Esophagus (tissue), 2 donors: Measurements from ENCODE around the gene SOS2. TPM values are rescaled to one million over a fixed set of nuclear protein-coding genes. Genes with fewer than 3 reads are reported as not detected.

ENCODE experiments used
- H3K27ac ChIP-seq, 2 donors: one replicate each; pipeline ENCODE4 v1.5.1; 2013; ENCODE audit warnings: low read depth in 2 of 2, mild to moderate bottlenecking in 2 of 2, inconsistent platforms in 1 of 2, low read length in 1 of 2, moderate library complexity in 1 of 2
- H3K27me3 ChIP-seq, 2 donors: one replicate each; pipeline ENCODE4 v1.6.1; 2013; ENCODE audit warnings: low read length in 2 of 2, control low read depth in 1 of 2, mild to moderate bottlenecking in 1 of 2; ENCODE audit not compliant: insufficient read depth in 2 of 2, control insufficient read depth in 1 of 2
- H3K36me3 ChIP-seq, 2 donors: one replicate each; pipeline ENCODE4 v1.6.1; 2013; ENCODE audit warnings: low read length in 1 of 2; ENCODE audit not compliant: control insufficient read depth in 2 of 2, insufficient read depth in 2 of 2
- H3K4me1 ChIP-seq, 2 donors: one replicate each; pipeline ENCODE4 v1.6.1; 2013; ENCODE audit warnings: low read length in 1 of 2; ENCODE audit not compliant: control insufficient read depth in 2 of 2, insufficient read depth in 2 of 2
- H3K4me3 ChIP-seq, 2 donors: one replicate each; pipeline ENCODE4 v1.5.1; 2013; ENCODE audit warnings: low read length in 2 of 2, mild to moderate bottlenecking in 2 of 2, low read depth in 1 of 2, moderate library complexity in 1 of 2
- H3K9me3 ChIP-seq, 2 donors: one replicate each; pipeline ENCODE4 v1.6.1; 2013; ENCODE audit warnings: mild to moderate bottlenecking in 2 of 2, low read depth in 1 of 2, low read length in 1 of 2, moderate library complexity in 1 of 2; ENCODE audit not compliant: control insufficient read depth in 2 of 2, insufficient read depth in 1 of 2
- WGBS, 2 donors: extraction: QIAGEN DNeasy Blood & Tissue Kit; methylation state at CpG; one replicate each; pipeline ENCODE4 v1.1.7; 2013; 5-methylcytosine and 5-hydroxymethylcytosine counted together
- polyA plus RNA-seq, 2 donors: library from polyadenylated mRNA; stranded (reverse); fragments of 200-250 nt; gene quantifications; one replicate each; pipeline ENCODE4 v1.2.3, GENCODE V29; 2013
- donor health status: healthy with polysubstance abuse.
- donor health status: Bipolar disorder and iron deficiency.

Gene SOS2
- polyA plus RNA-seq, result 1 to 10 TPM; 6.4 to 6.8 TPM

GRCh38 chr14:50231475-50232275 is at the start of gene SOS2:
Gene SOS2, minus strand, starts transcription at chr14:50231578. Its CDS starts 295 bp downstream, at chr14:50231283.
- H3K36me3 ChIP-seq, result no peaks in the 10 kb centered on the region

GRCh38 chr14:50272498-50272897 is 41.1 kb upstream of the SOS2 start:
- Histone ChIP-seq H3K27me3 (no peaks in the 10 kb centered on the region), H3K4me1 (no peaks in the 10 kb centered on the region), H3K4me3 (no peak overlapping the region), H3K9me3 (no peaks in the 10 kb centered on the region), H3K27ac (no peak overlapping the region), H3K36me3 (peaks cover 0 to 4% of the 10 kb centered on the region in 2 donors)
- WGBS, 2 donors, result 95 to 97% methylated on average over 1 of the region's 1 CpG

More at GRCh38 chr14:50231475-50232275, at the start of gene SOS2:
- peak within 1 kb of the TSS; percentile 91 to 97 for H3K4me3 ChIP-seq
- 0 to 1% methylated on average over 75 to 90 of the region's 90 CpGs for WGBS, 2 donors
- H3K4me1 ChIP-seq, result no peaks in the 10 kb centered on the region
- H3K9me3 ChIP-seq, result no peaks in the 10 kb centered on the region
- H3K27ac ChIP-seq, result peak within 1 kb of the TSS; percentile 98 to 100
- H3K27me3 ChIP-seq, result no peaks in the 10 kb centered on the region

GRCh38 chr14:50270932-50271331 is 39.6 kb upstream of the SOS2 start:
- Histone ChIP-seq H3K9me3 (no peaks in the 10 kb centered on the region), H3K27ac (no peak overlapping the region), H3K36me3 (peaks cover 0 to 4% of the 10 kb centered on the region in 2 donors), H3K4me3 (no peak overlapping the region), H3K4me1 (no peaks in the 10 kb centered on the region), H3K27me3 (no peaks in the 10 kb centered on the region)
- 94 to 96% methylated on average over 6 of the region's 6 CpGs for WGBS, 2 donors

GRCh38 chr14:50265029-50265428 is 33.7 kb upstream of the SOS2 start:
- peaks cover 0 to 4% of the 10 kb centered on the region in 2 donors for H3K36me3 ChIP-seq
- H3K4me3 ChIP-seq, result no peak overlapping the region

GRCh38 chr14:50263321-50263720 is 31.9 kb upstream of the SOS2 start:
- H3K4me1 ChIP-seq, result no peaks in the 10 kb centered on the region
- H3K9me3 ChIP-seq, result no peaks in the 10 kb centered on the region
- WGBS, 2 donors, result 80 to 81% methylated on average over 4 of the region's 4 CpGs
- no peak overlapping the region for H3K27ac ChIP-seq
- H3K27me3 ChIP-seq, result no peaks in the 10 kb centered on the region
- peaks cover 0 to under 1% of the 10 kb centered on the region in 2 donors for H3K36me3 ChIP-seq
- H3K4me3 ChIP-seq, result no peak overlapping the region

More at GRCh38 chr14:50265029-50265428, 33.7 kb upstream of the SOS2 start:
- Histone ChIP-seq H3K9me3 (no peaks in the 10 kb centered on the region), H3K4me1 (no peaks in the 10 kb centered on the region), H3K27me3 (no peaks in the 10 kb centered on the region), H3K27ac (no peak overlapping the region)

- Histone ChIP-seq H3K27ac (no peak overlapping the region), H3K9me3 (no peaks in the 10 kb centered on the region), H3K36me3 (no peaks in the 10 kb centered on the region), H3K27me3 (no peaks in the 10 kb centered on the region), H3K4me3 (no peak overlapping the region), H3K4me1 (no peaks in the 10 kb centered on the region)
- 79 to 90% methylated on average over 2 of the region's 2 CpGs for whole genome bisulfite sequencing, 2 donors
These were observed 31.5 kb upstream of the SOS2 start for GRCh38 chr14:50262865-50263264.

- Histone ChIP-seq H3K36me3 (no peaks in the 10 kb centered on the region), H3K4me3 (no peak overlapping the region), H3K27me3 (no peaks in the 10 kb centered on the region), H3K4me1 (no peaks in the 10 kb centered on the region), H3K27ac (no peak overlapping the region), H3K9me3 (no peaks in the 10 kb centered on the region)
- WGBS, 2 donors, result 42 to 43% methylated on average over 3 of the region's 3 CpGs
These were observed 29.1 kb upstream of the SOS2 start for GRCh38 chr14:50260511-50260910.

GRCh38 chr14:50260072-50260471 is 28.7 kb upstream of the SOS2 start:
- no peak overlapping the region for H3K27ac ChIP-seq
- 85 to 89% methylated on average over 3 of the region's 3 CpGs for WGBS, 2 donors
- no peak overlapping the region for H3K4me3 ChIP-seq
- H3K4me1 ChIP-seq, result no peaks in the 10 kb centered on the region
- no peaks in the 10 kb centered on the region for H3K36me3 ChIP-seq
- no peaks in the 10 kb centered on the region for H3K9me3 ChIP-seq
- H3K27me3 ChIP-seq, result no peaks in the 10 kb centered on the region

- H3K9me3 ChIP-seq, result no peaks in the 10 kb centered on the region
These were observed 26.4 kb upstream of the SOS2 start for GRCh38 chr14:50257732-50258131.

GRCh38 chr14:50254248-50254647 is 22.9 kb upstream of the SOS2 start:
- WGBS, 2 donors, result 95 to 96% methylated on average over 3 of the region's 3 CpGs

More at GRCh38 chr14:50257732-50258131, 26.4 kb upstream of the SOS2 start:
- no peaks in the 10 kb centered on the region for H3K36me3 ChIP-seq
- WGBS, 2 donors, result 50 to 60% methylated on average over 2 of the region's 2 CpGs
- no peak overlapping the region for H3K27ac ChIP-seq
- H3K27me3 ChIP-seq, result no peaks in the 10 kb centered on the region
- H3K4me3 ChIP-seq, result no peak overlapping the region
- no peaks in the 10 kb centered on the region for H3K4me1 ChIP-seq

More at GRCh38 chr14:50254248-50254647, 22.9 kb upstream of the SOS2 start:
- H3K36me3 ChIP-seq, result no peaks in the 10 kb centered on the region
- H3K9me3 ChIP-seq, result no peaks in the 10 kb centered on the region
- H3K4me3 ChIP-seq, result no peak overlapping the region
- H3K27me3 ChIP-seq, result no peaks in the 10 kb centered on the region
- no peaks in the 10 kb centered on the region for H3K4me1 ChIP-seq
- no peak overlapping the region for H3K27ac ChIP-seq
